PC-9 (cell line): Measurements from ENCODE around the gene STMN3.

Source experiments
- CTCF ChIP-seq: fragments of 200-600 bp; sonication (generic); conservative IDR thresholded peaks from 2 replicates; pipeline ENCODE4 v1.6.1; 2017; ENCODE audit warnings: mixed run types, antibody characterized with exemption, mild to moderate bottlenecking, moderate library complexity
- EZH2 ChIP-seq: fragments of 200-600 bp; sonication (generic); IDR thresholded peaks from 2 replicates; pipeline ENCODE4 v1.8.0; 2017; ENCODE audit warnings: antibody characterized with exemption, low read depth

- no peak for TF ChIP-seq CTCF
- TF ChIP-seq EZH2, result no peak
These were observed 19.5 kb downstream of the STMN3 start for GRCh38 chr20:63633732-63634131.
